ENCODE results near the gene ITGB3BP.

ITGB3BP gene

DNA sequence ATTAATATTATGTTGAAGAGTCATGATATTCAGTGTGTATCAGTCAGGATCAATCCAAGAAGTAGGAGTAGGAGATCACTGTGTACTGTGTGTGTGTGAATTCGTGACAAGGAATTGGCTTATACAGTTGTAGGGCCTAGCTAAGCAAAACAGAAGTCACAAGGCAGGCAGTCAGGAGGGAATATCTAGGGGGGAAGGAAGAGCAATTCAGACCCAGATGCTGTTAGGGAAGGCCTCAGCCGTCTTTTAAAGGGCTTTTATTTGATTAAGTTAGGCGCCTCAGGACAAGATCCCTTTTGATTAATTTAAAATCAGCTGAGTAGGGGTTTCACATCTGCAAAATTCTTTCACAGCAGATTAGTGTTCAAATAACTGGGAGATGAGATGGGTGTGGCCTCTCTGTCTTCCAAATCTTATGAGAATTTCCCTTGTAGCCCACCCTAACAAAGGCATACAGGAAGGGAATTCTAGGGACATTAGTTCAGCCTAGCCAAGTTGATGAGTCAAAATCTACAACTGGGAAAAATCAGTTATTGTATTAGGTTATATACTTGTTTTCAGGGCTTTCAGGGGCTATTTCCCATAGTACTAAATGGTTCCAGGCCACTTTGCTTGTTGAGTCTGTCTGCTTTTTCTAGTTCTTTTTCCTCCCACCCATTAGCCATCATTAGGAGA lies 108.2 kb downstream of the ITGB3BP start:
- no peak for DNase-seq

DNA sequence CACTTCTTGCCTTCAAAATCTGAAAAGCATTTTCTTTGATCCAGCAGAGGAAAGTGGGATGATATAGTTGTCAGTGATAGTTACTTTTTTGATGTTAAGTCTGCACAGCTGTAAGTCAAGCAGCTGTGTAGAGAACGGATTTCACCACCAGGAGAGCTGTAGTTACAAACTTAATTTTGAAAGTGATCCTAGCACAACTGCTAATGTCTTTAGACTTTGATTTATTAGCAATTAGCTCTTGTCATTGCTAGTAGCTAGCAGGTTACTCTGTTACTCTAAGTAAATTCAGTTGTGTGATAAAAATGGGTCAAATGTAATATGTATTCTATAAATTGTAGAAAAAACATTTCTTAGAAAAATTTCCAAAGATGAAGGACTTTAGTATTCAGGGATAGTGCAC lies 109.6 kb downstream of the ITGB3BP start:
- DNase-seq = no peak

DNA sequence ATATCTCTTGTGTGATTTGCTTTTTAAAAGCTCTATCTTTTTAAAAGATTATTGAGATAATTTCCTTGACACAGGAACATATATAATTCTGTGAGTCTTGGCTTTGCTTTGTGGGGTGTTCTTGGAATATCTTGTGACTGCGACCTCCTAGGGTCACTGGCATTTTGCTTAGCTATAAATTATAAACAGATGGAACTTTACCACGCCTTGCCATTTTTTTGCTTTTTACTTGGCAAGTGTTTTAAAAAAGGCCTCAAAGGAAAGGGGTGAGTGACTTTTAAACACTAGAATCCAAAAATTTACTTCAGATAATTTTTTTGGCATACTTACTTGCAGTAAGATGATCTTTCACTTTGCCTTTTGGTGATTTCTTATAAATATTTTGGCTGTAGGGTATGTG lies 112.0 kb downstream of the ITGB3BP start:
- no peak for DNase-seq

DNA sequence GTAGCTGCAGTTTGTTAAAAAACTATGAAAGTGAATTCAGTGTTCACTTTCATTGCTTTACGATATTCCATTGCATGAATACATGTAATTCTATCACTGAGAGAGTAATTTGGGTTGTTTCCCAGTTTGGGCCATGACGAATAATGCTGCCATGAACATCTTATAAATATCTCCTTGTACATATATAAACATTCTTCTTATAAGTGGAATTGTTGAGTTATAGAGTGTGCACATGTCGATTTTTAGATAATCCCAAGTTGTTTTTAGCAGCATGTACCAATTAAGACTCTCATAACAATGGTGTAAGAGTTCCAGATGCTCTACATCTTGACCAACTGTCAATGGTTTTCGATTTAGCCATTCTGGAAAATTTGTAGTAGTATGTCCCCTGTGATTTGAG lies 114.7 kb downstream of the ITGB3BP start:
- DNase-seq = no peak

DNA sequence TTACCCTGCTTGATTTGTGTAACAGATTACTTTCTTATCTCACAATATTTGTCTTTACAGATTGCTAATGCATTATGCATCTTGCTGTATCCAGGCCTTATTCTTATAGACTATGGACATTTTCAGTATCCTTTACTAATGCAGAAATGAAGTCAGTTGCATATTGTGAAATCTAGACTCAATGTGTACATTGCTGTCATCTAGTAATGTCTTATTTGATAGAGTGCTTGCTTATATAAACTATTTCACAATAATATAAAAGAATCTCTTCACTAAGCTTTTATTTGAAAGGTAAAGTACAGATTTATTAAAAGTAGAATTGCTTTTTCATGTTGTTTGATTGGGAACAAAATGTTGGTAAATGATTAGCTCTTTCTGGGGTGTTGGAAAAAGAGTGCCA lies 116.0 kb downstream of the ITGB3BP start:
- DNase-seq = no peak

DNA sequence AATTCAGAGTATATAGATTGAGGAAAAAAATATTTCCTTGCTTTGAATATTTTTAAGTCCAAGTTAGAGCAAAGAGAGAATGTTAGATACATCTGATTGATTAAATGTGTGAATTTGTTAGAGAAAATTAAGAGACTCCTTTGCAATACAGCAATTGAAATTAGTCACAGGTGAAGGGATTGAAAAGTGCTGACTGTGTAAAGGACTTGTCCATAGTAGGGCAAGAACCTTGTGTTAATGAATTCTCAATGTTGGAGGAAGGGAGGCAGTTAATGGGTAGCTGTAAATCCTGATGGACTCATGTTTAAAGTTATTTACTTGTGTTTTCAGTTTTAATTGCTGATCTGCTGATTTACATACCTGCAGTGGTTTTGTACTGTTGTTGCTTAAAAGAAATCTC lies 117.0 kb downstream of the ITGB3BP start:
- no peak for DNase-seq

DNA sequence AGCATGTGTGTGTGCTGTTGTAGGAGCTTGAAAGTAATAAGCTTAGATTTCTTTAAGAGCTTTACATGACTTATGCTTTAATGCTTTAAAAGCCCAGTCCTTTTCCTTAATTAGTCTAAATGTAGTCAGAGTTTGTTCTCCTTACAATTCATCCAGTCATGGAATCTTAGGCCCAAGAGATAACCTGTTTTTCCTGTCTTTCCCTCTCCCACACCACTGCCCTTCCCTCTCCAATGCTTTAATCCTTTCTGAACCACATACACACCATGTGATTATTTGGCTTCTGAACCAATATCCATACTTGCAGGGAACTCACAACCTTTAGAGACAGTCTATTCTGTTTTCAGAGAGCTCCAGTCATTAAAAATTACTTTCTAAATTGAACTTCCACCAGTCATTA lies 118.0 kb downstream of the ITGB3BP start:
- DNase-seq = no peak

DNA sequence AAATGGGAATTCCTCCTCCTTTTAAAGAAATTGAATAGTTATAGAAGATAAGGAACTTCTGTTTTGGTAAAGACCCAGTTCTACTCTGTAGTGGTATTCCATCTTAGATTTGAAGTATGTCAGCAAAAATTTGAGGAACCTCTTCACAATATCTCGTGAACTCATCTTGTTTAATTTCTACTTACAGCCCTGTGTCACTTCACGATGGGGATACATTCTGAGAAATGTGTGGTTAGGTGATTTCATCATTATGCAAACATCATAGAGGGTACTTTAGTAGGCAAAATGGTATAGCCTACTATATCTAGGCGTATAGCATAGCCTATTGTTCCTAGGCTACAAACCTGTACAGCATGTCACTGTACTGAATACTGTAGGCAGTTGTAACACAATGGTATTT lies 119.6 kb downstream of the ITGB3BP start:
- no peak for DNase-seq

DNA sequence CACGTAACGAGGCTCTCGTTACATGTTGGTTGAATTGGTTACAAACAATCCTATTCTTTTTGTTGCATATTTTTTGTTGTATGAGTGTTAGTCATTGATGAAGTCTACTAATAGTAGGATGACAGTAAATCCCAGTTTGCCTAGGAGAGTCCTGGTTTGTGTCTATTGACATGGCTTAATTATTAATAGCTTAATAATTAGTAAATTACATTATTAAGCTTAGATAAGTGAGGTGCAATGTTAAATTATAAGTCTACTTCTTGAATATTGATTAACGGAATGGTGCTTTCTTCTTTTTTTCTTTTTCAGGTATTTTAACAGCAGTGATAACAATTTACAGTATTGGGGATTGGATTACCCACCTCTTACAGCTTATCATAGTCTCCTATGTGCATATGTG lies 121.1 kb downstream of the ITGB3BP start:
- no peak for DNase-seq
